Amniotic stem cell (primary cell): ENCODE measurements around the gene AFF4.
"Not testable (repeated sequence)": the region's sequence is repeated elsewhere in the genome, so short reads cannot be mapped to it uniquely, and the experiment has no call there.

Source experiments
- DNase-seq: peaks from one replicate; lab custom pipeline; 2025; lab: John Stamatoyannopoulos, UW

The AFF4 gene, protein sequence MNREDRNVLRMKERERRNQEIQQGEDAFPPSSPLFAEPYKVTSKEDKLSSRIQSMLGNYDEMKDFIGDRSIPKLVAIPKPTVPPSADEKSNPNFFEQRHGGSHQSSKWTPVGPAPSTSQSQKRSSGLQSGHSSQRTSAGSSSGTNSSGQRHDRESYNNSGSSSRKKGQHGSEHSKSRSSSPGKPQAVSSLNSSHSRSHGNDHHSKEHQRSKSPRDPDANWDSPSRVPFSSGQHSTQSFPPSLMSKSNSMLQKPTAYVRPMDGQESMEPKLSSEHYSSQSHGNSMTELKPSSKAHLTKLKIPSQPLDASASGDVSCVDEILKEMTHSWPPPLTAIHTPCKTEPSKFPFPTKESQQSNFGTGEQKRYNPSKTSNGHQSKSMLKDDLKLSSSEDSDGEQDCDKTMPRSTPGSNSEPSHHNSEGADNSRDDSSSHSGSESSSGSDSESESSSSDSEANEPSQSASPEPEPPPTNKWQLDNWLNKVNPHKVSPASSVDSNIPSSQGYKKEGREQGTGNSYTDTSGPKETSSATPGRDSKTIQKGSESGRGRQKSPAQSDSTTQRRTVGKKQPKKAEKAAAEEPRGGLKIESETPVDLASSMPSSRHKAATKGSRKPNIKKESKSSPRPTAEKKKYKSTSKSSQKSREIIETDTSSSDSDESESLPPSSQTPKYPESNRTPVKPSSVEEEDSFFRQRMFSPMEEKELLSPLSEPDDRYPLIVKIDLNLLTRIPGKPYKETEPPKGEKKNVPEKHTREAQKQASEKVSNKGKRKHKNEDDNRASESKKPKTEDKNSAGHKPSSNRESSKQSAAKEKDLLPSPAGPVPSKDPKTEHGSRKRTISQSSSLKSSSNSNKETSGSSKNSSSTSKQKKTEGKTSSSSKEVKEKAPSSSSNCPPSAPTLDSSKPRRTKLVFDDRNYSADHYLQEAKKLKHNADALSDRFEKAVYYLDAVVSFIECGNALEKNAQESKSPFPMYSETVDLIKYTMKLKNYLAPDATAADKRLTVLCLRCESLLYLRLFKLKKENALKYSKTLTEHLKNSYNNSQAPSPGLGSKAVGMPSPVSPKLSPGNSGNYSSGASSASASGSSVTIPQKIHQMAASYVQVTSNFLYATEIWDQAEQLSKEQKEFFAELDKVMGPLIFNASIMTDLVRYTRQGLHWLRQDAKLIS

DNA sequence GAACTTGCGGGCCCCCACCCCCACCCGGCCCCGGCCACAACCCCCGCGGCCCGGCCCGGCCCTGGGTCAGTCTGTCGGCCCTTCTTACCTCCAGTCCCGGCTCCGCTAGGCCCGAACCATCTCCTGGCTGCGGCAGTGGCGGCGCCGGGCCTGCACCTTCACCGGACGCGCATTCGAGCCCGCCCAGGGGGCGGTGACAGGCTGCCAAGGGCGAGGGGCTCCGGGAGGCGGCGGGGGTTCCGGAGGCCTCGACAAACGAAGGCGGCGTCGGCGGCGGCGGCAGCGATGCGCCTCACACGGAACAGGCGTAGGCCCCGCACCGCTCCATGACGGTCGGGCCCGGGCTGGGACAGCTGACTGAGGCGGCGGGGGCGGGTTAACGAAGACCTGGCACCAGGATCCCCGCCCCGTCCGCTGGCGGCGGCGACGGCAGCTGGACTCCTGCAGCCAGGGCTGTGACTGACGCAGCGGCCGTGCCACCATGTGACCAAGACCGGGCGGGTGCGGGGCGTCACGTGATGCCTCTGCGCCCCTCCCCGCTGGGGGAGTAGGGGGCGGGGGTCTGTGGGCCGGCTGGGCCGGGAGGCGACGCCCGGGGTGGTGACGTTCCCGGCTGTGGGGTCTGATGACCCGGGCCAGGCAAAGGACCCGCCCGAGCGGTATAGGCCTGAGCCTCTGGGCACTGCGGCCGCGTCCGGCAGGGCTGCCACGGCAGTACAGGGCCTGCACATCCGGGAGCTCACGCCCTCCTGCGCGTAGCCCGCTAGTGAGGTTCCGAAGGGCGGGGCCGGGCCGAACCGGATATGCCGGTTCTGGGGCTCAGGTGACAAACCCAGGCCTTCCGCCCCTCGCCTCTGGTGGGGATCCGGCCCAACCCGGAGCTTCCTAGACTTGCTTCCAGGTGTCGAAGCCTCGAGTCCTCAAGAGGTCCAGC is at the start of gene AFF4:
AFF4 (minus strand) TSS at position 464 of the 934 bp plus-strand sequence. CDS start 26,445 bp downstream, outside the sequence.
- peak; percentile 89 for DNase-seq

GRCh38 chr5:133008455-133008854 is 45.0 kb upstream of the AFF4 start:
- DNase-seq: not testable (repeated sequence)

- DNase-seq: no peak
Observed at GRCh38 chr5:133006653-133007052, 43.2 kb upstream of the AFF4 start.

GRCh38 chr5:132999246-132999645 is 35.8 kb upstream of the AFF4 start:
- DNase-seq: no peak

- DNase-seq: no peak
Observed at GRCh38 chr5:132998556-132998955, 35.1 kb upstream of the AFF4 start.

DNA sequence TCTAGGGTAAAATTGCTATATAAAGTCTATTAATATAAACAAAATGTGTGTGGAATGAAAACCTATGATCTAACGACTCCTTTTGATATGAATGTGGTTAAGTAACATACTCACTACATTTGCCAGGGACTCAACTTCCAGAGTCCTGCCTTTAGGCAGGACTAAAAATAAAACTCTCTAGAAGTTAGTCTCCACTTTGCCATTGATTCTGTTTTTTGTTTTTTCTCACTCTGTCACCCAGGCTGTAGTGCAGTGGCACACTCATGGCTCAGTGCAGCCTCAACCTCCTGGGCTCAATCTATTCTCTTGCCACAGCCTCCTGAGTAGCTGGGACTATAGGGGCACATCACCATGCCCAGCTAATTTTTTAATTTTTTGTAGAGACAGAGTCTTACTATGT is 32.9 kb upstream of the AFF4 start:
- no peak for DNase-seq

- DNase-seq: no peak
Observed at GRCh38 chr5:132987531-132988408, 24.3 kb upstream of the AFF4 start.

DNA sequence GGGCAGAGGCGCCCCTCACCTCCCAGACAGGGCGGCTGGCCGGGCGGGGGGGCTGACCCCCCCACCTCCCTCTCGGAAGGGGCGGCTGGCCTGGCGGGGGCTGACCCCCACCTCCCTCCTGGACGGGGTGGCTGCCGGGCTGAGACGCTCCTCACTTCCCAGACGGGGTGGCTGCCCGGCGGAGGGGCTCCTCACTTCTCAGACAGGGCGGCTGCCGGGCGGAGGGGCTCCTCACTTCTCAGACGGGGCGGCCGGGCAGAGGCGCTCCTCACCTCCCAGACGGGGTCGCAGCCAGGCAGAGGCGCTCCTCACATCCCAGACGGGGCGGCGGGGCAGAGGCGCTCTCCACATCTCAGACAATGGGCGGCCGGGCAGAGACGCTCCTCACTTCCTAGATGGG is 19.5 kb upstream of the AFF4 start:
- DNase-seq: not testable (repeated sequence)

- DNase-seq: no peak
Observed at GRCh38 chr5:132981288-132981687, 17.9 kb upstream of the AFF4 start.

DNA sequence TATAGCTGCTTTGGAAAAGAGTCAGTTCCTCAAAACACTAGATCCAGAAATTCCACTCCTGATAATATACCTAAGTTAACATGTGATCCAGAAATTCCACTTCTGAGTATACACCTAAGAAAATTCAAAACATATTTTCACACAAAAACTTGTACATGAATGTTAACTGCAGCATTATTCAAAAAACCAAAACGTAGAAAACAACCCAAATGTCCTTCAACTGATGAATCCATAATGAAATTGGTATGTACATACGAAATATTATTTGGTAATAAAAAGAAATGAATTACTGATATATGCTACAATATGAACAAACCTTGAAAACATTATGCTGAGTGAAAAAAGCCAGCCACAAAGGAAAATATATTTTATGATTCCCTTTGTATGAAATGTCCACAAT is 16.5 kb upstream of the AFF4 start:
- DNase-seq: no peak

DNA sequence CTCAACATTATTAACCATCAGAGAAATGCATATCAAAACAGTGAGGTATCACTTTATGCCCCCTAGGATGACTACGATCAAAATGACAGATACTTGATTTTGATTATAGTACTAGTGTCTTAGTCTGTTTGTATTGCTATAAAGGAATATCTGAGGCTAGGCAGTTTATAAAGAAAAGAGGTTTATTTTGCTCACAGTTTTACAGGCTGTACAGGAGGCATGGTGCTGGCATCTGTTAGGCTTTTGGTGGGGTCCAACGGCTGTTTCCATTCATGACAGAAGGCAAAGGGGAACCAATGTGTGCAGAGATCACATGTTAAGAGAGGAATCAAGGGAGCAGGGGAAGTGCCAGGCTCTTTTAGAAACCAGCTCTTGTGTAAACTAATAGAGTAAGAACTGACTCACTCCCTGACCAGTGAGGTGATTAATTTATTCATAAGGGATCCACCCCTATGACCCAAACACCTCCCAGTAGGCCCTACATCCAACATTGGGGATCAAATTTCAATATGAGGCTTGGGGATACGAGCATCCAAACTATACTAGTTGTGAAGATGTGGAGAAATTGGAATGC is 16.0 kb upstream of the AFF4 start:
- no peak for DNase-seq

GRCh38 chr5:132976852-132977251 is 13.4 kb upstream of the AFF4 start:
- DNase-seq: no peak

DNA sequence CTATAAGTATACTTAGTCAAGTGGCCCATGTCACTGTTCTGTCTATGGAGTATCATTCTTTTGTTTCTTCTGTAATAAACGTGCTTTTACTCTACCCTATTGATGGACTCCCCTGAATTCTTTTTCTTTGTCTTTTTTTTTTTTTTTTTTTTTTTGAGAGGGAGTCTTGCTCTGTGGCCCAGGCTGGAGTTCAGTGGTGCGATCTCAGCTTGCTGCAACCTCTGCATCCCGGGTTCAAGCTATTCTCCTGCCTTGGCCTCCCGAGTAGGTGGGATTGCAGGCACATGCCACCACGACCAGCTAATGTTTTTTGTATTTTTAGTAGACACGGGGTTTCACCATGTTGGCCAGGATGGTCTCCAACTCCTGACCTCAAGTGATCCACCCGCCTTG is 9.0 kb upstream of the AFF4 start:
- not testable (repeated sequence) for DNase-seq

GRCh38 chr5:132971483-132972435 is 8.3 kb upstream of the AFF4 start:
- no peak for DNase-seq

DNA sequence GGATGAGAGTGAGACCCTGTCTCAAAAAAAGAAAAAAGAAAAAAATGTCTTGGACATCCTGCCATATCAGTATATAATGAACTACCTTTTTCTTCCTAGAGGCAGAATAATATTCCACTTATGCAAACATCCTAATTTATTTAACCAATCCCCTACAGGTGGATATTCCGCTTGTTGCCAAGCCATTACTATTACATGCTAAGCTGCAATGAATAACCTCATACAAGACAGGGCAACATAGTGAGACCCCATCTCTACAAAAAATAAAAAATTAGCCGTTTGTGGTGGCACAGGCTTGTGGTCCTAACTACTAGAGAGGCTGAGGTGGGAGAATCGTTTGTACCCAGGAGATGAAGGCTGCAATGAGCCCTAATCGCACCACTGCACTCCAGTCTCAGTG is 1.7 kb upstream of the AFF4 start:
- DNase-seq: no peak

DNA sequence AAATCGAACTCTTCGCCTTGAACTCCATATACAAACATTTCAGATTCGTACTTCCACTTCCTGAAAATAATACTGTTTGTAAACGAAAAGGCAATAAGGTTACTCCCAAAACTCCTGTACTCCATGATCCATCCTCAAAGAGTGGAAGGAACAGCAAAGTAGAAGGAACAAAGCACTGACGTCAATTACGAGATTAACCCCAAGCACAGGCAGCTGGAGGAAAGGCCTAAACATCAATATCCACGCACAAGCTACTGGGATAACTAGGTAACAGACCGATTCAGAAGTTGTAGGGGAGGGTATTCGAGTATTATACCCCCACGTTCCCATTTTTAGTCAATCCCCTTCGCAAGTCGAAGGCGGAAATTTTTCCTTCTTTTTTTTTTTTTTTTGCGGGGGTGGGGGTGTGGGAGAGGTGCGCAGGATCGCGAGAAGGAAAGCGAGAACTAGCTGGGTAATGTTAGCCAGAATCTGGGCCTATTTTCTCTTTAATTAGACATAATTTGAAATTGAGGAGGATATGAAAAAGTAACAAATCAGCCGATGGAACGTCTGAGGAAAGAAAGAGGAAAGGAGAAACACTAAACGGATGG is 909 bp downstream of the AFF4 start:
- DNase-seq: no peak

- no peak for DNase-seq
Observed at GRCh38 chr5:132961887-132962286, 1.5 kb downstream of the AFF4 start.

DNA sequence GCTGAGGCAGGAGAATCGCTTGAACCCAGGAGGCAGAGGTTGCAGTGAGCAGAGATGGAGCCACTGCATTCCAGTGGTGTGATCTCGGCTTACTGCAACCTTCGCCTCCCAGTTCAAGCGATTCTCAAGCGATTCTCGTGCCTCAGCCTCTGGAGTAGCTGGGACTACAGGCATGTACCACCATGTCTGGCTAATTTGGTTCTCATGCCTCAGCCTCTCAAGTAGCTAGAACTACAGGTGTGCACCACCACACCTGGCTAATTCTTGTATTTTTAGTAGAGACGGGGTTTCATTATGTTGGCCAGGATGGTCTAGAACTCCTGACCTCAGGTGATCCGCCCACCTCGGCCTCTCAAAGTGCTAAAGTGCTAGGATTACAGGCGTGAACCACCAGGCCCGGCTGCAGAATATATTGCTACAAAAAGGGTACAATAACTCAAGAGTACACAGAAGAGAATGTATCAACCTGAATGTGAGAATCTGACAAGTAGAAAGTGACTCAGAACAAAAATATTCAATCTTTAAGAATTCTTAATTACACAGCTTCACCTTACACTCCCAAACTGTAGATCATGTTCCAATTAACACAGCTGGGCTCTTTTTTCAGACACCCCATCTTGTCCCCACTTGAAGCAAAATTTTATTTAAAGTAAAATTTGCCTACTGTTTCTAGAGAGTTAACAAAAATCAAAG is 2.2 kb downstream of the AFF4 start:
- DNase-seq: not testable (repeated sequence)
